ENCODE measurements around the gene VSX1. TPM values are rescaled to one million over a fixed set of nuclear protein-coding genes. Genes with fewer than 3 reads are reported as not detected.

Gene VSX1
- total and polyA plus RNA-seq, 8 donors, result 0.05 TPM; not detected in 7

GRCh38 chr20:25083141-25083772 lies 1.3 kb upstream of the VSX1 start:
- H3K27me3 ChIP-seq, result peaks cover 38 to 100% (median 83%) of the 10 kb centered on the region in 3 donors
- intact Hi-C loops (cut with DNase I; ENCODE audit: low total_unique reads), result no loop called here
- no peaks in the 10 kb centered on the region for H3K9me3 ChIP-seq
- TF ChIP-seq POLR2A (IDR thresholded peaks at IDR 0.05) (no peak), EP300 (IDR thresholded peaks at IDR 0.05) (no peak), POLR2AphosphoS5 (IDR thresholded peaks at IDR 0.05) (no peak)
- TF ChIP-seq, protein P1, sequence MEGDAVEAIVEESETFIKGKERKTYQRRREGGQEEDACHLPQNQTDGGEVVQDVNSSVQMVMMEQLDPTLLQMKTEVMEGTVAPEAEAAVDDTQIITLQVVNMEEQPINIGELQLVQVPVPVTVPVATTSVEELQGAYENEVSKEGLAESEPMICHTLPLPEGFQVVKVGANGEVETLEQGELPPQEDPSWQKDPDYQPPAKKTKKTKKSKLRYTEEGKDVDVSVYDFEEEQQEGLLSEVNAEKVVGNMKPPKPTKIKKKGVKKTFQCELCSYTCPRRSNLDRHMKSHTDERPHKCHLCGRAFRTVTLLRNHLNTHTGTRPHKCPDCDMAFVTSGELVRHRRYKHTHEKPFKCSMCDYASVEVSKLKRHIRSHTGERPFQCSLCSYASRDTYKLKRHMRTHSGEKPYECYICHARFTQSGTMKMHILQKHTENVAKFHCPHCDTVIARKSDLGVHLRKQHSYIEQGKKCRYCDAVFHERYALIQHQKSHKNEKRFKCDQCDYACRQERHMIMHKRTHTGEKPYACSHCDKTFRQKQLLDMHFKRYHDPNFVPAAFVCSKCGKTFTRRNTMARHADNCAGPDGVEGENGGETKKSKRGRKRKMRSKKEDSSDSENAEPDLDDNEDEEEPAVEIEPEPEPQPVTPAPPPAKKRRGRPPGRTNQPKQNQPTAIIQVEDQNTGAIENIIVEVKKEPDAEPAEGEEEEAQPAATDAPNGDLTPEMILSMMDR (IDR thresholded peaks at IDR 0.05), result no peak
- H3K4me1 ChIP-seq, result peaks cover 25 to 37% (median 32%) of the 10 kb centered on the region in 4 donors
- no peaks in the 10 kb centered on the region for H3K36me3 ChIP-seq
- H3K4me3 ChIP-seq, result peak overlapping the region in 1 of 4 donors; percentile 38
- DNase-seq, result no peak
- 5 to 7% (median 5%) methylated on average over 22 to 44 of the region's 44 CpGs for WGBS, 5 donors
- H3K27ac ChIP-seq, result no peak overlapping the region

GRCh38 chr20:25082498-25082873 lies 545 bp upstream of the VSX1 start:
- Histone ChIP-seq H3K27ac (no peak overlapping the region), H3K27me3 (peaks cover 38 to 100% (median 90%) of the 10 kb centered on the region in 3 donors), H3K4me3 (no peak overlapping the region), H3K9me3 (no peaks in the 10 kb centered on the region), H3K36me3 (no peaks in the 10 kb centered on the region), H3K4me1 (peaks cover 30 to 44% (median 37%) of the 10 kb centered on the region in 4 donors)
- no peak for TF ChIP-seq POLR2AphosphoS5 (IDR thresholded peaks at IDR 0.05)
- TF ChIP-seq, protein P1 (IDR thresholded peaks at IDR 0.05), result no peak
- TF ChIP-seq EP300 (IDR thresholded peaks at IDR 0.05), result no peak
- TF ChIP-seq POLR2A (IDR thresholded peaks at IDR 0.05), result no peak
- WGBS, 5 donors, result 16 to 28% (median 20%) methylated on average over 9 of the region's 9 CpGs
- intact Hi-C loops (cut with DNase I; ENCODE audit: low total_unique reads), result no loop called here
- DNase-seq, result no peak

DNA sequence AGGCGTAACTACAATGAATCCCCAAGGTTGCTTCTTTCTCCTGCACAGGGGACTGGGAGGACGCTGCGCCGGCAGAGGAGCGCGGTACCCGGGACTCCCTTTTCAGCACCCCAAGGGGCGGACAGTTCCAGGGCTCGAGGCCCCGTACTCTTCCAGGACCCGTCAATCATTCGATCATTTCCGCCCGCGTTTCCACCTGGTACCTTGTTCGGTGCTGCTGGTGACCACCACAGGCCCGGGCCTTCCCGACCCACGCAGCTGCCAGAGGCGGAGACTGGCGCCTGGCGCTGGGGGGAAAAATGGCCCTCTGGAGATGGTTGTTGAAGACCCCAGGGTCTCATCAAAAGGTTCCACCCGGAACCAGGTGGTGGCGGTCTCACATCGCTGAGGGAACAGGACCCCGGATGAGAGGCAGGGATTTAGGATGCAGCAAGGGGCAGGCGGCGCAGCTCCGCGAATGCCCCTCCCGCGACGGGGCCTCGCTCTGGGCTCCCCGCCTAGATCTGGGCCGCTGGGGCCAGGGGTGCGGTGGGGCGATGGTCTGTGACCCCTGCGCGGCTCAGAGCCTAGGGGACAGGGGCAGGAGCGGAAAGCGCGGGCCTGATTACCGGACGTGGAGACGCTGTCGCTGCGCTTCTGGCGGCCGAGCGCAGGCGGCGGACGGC lies 744 bp downstream of the VSX1 start:
- H3K4me3 ChIP-seq, result no peak overlapping the region
- H3K36me3 ChIP-seq, result no peaks in the 10 kb centered on the region
- no peak for TF ChIP-seq POLR2AphosphoS5 (IDR thresholded peaks at IDR 0.05)
- no peak for TF ChIP-seq EP300 (IDR thresholded peaks at IDR 0.05)
- TF ChIP-seq, protein P1 (IDR thresholded peaks at IDR 0.05), result no peak
- TF ChIP-seq POLR2A (IDR thresholded peaks at IDR 0.05), result no peak
- H3K27ac ChIP-seq, result no peak overlapping the region
- H3K4me1 ChIP-seq, result peaks cover 35 to 57% (median 45%) of the 10 kb centered on the region in 4 donors
- H3K27me3 ChIP-seq, result peaks cover 36 to 98% (median 90%) of the 10 kb centered on the region in 3 donors
- intact Hi-C loops (cut with DNase I; ENCODE audit: low total_unique reads), result no loop called here
- 3 to 11% (median 8%) methylated on average over 28 to 54 of the region's 54 CpGs for WGBS, 5 donors
- H3K9me3 ChIP-seq, result no peaks in the 10 kb centered on the region
- DNase-seq, result peak; percentile 28 to 66

GRCh38 chr20:25079171-25079570 lies 2.8 kb downstream of the VSX1 start:
- TF ChIP-seq, protein P1 (IDR thresholded peaks at IDR 0.05), result no peak
- TF ChIP-seq EP300 (IDR thresholded peaks at IDR 0.05), result no peak
- TF ChIP-seq POLR2A (IDR thresholded peaks at IDR 0.05), result no peak
- no peak for TF ChIP-seq POLR2AphosphoS5 (IDR thresholded peaks at IDR 0.05)
- H3K4me3 ChIP-seq, result no peak overlapping the region
- peaks cover 27 to 85% (median 69%) of the 10 kb centered on the region in 3 donors for H3K27me3 ChIP-seq
- peak in 1 of 2 donors; percentile 3 for DNase-seq
- H3K4me1 ChIP-seq, result peaks cover 30 to 50% (median 38%) of the 10 kb centered on the region in 4 donors
- no peaks in the 10 kb centered on the region for H3K9me3 ChIP-seq
- no peak overlapping the region for H3K27ac ChIP-seq
- H3K36me3 ChIP-seq, result no peaks in the 10 kb centered on the region
- intact Hi-C loops (cut with DNase I; ENCODE audit: low total_unique reads), result no loop called here
- WGBS, 5 donors, result 77 to 82% (median 80%) methylated on average over 4 of the region's 4 CpGs

Measured in stomach (tissue), 9 donors.